HepG2 (cell line): ENCODE measurements around the gene TREX2. TPM values are rescaled to one million over a fixed set of nuclear protein-coding genes. Genes with fewer than 3 reads are reported as not detected.

Experiments used
- ATAC-seq: fragments of 200-7000 bp; cut with Tn5 transposase; 3 replicates; pipeline ENCODE4 v1.9.1; 2020; ENCODE audit warnings: mild to moderate bottlenecking, moderate library complexity
- BruUV-seq: library from RNA; stranded (reverse); fragments of 400-500 nt; replicated peaks from 2 replicates; lab custom pipeline; 2021; lab: Mats Ljungman, UMichigan
- CTCF ChIA-PET: fragments of 300-600 bp; formaldehyde crosslinking; extraction: SDS; loops from one replicate; lab custom pipeline; 2021; ENCODE audit warnings: low total read pairs, inconsistent platforms, low intra/inter-chr PET ratio; lab: Yijun Ruan, JAX
- POLR2A ChIA-PET: fragments of 350-600 bp; sonication (Branson Sonifier 250); formaldehyde crosslinking; loops from one replicate; lab custom pipeline; 2020; ENCODE audit warnings: antibody characterized with exemption, inconsistent platforms; lab: Yijun Ruan, JAX
- DNase-seq: peaks from one replicate; pipeline ENCODE4 v3.0.0-alpha.2; 2015; ENCODE audit warnings: low spot score
- FAIRE-seq: peaks from 3 replicates; lab custom pipeline; 2011; peaks lifted over from hg19 to GRCh38; lab: Jason Lieb, UNC
- H2AFZ ChIP-seq: one replicate; pipeline ENCODE4 v1.6.1; 2011; ENCODE audit warnings: low read length, inconsistent platforms
- H3K27ac ChIP-seq: fragments of 300-600 bp; 3 replicates; pipeline ENCODE4 v1.8.0; 2011; ENCODE audit warnings: mixed run types, mild to moderate bottlenecking, mixed read lengths, low read length, inconsistent platforms; ENCODE audit not compliant: insufficient read depth; ENCODE audit errors: extremely low read length
- H3K27me3 ChIP-seq, 2 experiments: fragments of 200-600 bp in 1 of 2; 2 replicates in 1 of 2; 3 replicates in 1 of 2; pipeline versions ENCODE4 v1.6.0 to v1.8.0; 2011; ENCODE audit warnings: low read length in 2 of 2, mild to moderate bottlenecking in 2 of 2, moderate library complexity in 2 of 2, inconsistent platforms in 1 of 2; ENCODE audit not compliant: insufficient read depth in 2 of 2, control insufficient read depth in 1 of 2
- H3K36me3 ChIP-seq, 2 experiments: fragments of 200-600 bp in 1 of 2; replicated peaks in 1 of 2; 2 replicates in 1 of 2; 3 replicates in 1 of 2; pipeline versions ENCODE4 v1.5.1 to v1.8.0; 2011; ENCODE audit warnings: low read length in 2 of 2, inconsistent platforms in 1 of 2; ENCODE audit not compliant: insufficient read depth in 2 of 2, control insufficient read depth in 1 of 2
- H3K4me1 ChIP-seq: 2 replicates; pipeline ENCODE4 v1.5.1; 2012; ENCODE audit warnings: low read length, inconsistent platforms; ENCODE audit not compliant: insufficient read depth
- H3K4me2 ChIP-seq: 2 replicates; pipeline ENCODE4 v1.6.0; 2011; ENCODE audit warnings: low read depth, low read length, inconsistent platforms
- H3K4me3 ChIP-seq, 3 experiments: fragments of 200-600 bp in 1 of 3; sonication (generic), shearing (Covaris generic) in 1 of 3; replicated peaks in 1 of 3; 2 replicates each; pipeline ENCODE4 v1.5.1; 2011 to 2016; ENCODE audit warnings: low read length in 3 of 3, inconsistent platforms in 2 of 3, low read depth in 2 of 3, mild to moderate bottlenecking in 2 of 3, control low read depth in 1 of 3, mixed read lengths in 1 of 3; ENCODE audit not compliant: insufficient read depth in 1 of 3
- H3K79me2 ChIP-seq: one replicate; pipeline ENCODE4 v1.6.1; 2011; ENCODE audit warnings: low read length, inconsistent platforms; ENCODE audit not compliant: insufficient read depth
- H3K9ac ChIP-seq: 2 replicates; pipeline ENCODE4 v1.6.0; 2011; ENCODE audit warnings: mild to moderate bottlenecking, low read depth, low read length, inconsistent platforms; ENCODE audit not compliant: insufficient read depth
- H3K9me3 ChIP-seq: 2 replicates; pipeline ENCODE4 v1.5.1; 2012; ENCODE audit warnings: mild to moderate bottlenecking, low read length
- H4K20me1 ChIP-seq: 2 replicates; pipeline ENCODE4 v1.6.0; 2011; ENCODE audit warnings: inconsistent platforms, mild to moderate bottlenecking, low read length, moderate library complexity; ENCODE audit not compliant: insufficient read depth
- GPN1 ChIP-seq: sonication (generic); formaldehyde crosslinking; IDR thresholded peaks from 2 replicates; pipeline ENCODE4 v1.5.1; 2020; ENCODE audit warnings: missing genetic modification reagents, borderline replicate concordance
- ZNF761 ChIP-seq: sonication (generic); formaldehyde crosslinking; conservative IDR thresholded peaks from 2 replicates; pipeline ENCODE4 v1.4.0; 2020; ENCODE audit warnings: mild to moderate bottlenecking, missing genetic modification reagents
- WGBS: methylation state at CpG from one replicate; pipeline ENCODE4 v1.1.6; 2017; ENCODE audit warnings: low lambda C conversion rate; 5-methylcytosine and 5-hydroxymethylcytosine counted together
- in situ Hi-C: cut with HindIII; loops from 2 replicates; pipeline ENCODE4 v1.10.0; 2017; ENCODE audit warnings: low pct_unique_long_range_greater_than_20kb; ENCODE audit not compliant: extremely low pct_ligation_motif_present
- intact Hi-C: fragments of 100-400 bp; cut with micrococcal nuclease; formaldehyde crosslinking; loops from one replicate; pipeline ENCODE4 v1.10.0; 2022; ENCODE audit not compliant: unreplicated experiment
- polyA plus RNA-seq, 8 experiments: library from polyadenylated mRNA; depleted of rRNA in 3 of 8; stranded (reverse) in 7 of 8; unstranded in 1 of 8; fragments of >200 nt; fragmentation: Illumina TruSeq in 4 of 8; extraction: Trizol in 4 of 8; gene quantifications; 2 replicates each; pipeline versions ENCODE4 v1.2.1 to v1.2.3, GENCODE V29; 2011 to 2016; ENCODE audit warnings: low read depth in 4 of 8, missing spikeins in 1 of 8, mixed read lengths in 1 of 8; ENCODE audit not compliant: insufficient read depth in 1 of 8
- total RNA-seq, 5 experiments: library from RNA; depleted of rRNA; stranded (reverse); fragments of >200 nt; fragmentation: Illumina TruSeq; extraction: Trizol; gene quantifications; 2 replicates each; pipeline ENCODE4 v1.2.3, GENCODE V29; 2016; ENCODE audit warnings: low read depth in 1 of 5
- TF ChIP-seq, protein P1 (sequence below): sonication (generic); formaldehyde crosslinking; conservative IDR thresholded peaks from 2 replicates; pipeline ENCODE4 v1.8.1; 2023; ENCODE audit warnings: missing genetic modification reagents
- TF ChIP-seq, protein P2 (sequence below): sonication (generic); formaldehyde crosslinking; IDR thresholded peaks from 2 replicates; pipeline ENCODE4 v1.4.0; 2020; ENCODE audit warnings: missing genetic modification reagents, borderline replicate concordance
- TF ChIP-seq, protein P3 (sequence below): IDR thresholded peaks from 2 replicates; pipeline ENCODE4 v1.6.1; 2012; ENCODE audit warnings: inconsistent platforms
- TF ChIP-seq, protein P4 (sequence below): sonication (generic); formaldehyde crosslinking; IDR thresholded peaks from 2 replicates; pipeline ENCODE4 v1.5.1; 2020; ENCODE audit warnings: mild to moderate bottlenecking, missing genetic modification reagents, moderate library complexity

The TREX2 gene
- total and polyA plus RNA-seq, 2 of the 13 experiments (the other 11 are each of a cell fraction or from before 2014, with no cell fraction given): 0.13 to 0.18 TPM

GRCh38 chrX:153408871-153409351 lies 36.9 kb downstream of the TREX2 start (continued):
- TF ChIP-seq GPN1: no peak
- TF ChIP-seq, protein P1, sequence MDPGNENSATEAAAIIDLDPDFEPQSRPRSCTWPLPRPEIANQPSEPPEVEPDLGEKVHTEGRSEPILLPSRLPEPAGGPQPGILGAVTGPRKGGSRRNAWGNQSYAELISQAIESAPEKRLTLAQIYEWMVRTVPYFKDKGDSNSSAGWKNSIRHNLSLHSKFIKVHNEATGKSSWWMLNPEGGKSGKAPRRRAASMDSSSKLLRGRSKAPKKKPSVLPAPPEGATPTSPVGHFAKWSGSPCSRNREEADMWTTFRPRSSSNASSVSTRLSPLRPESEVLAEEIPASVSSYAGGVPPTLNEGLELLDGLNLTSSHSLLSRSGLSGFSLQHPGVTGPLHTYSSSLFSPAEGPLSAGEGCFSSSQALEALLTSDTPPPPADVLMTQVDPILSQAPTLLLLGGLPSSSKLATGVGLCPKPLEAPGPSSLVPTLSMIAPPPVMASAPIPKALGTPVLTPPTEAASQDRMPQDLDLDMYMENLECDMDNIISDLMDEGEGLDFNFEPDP (CRISPR knock-in tag): no peak
- TF ChIP-seq, all 625 proteins: peak for 0

GRCh38 chrX:153408221-153408721 lies 37.6 kb downstream of the TREX2 start:
- 15% methylated on average over 4 of the region's 10 CpGs for WGBS
- H4K20me1 ChIP-seq: no peaks in the 10 kb centered on the region
- H3K79me2 ChIP-seq: no peaks in the 10 kb centered on the region
- H3K27me3 ChIP-seq: no peaks in the 10 kb centered on the region
- no peak overlapping the region for H2AFZ ChIP-seq
- H3K9ac ChIP-seq: peak overlapping the region; percentile 34; the same call in 1 of the 2 replicates
- peaks cover 48% of the 10 kb centered on the region for H3K4me1 ChIP-seq
- in situ Hi-C loops: no loop called here
- no peak for FAIRE-seq
- ChIA-PET CTCF (no interaction called here), POLR2A (no interaction called here)
- H3K27ac ChIP-seq: no peak overlapping the region
- no peaks in the 10 kb centered on the region for H3K36me3 ChIP-seq
- TF ChIP-seq, protein P2, sequence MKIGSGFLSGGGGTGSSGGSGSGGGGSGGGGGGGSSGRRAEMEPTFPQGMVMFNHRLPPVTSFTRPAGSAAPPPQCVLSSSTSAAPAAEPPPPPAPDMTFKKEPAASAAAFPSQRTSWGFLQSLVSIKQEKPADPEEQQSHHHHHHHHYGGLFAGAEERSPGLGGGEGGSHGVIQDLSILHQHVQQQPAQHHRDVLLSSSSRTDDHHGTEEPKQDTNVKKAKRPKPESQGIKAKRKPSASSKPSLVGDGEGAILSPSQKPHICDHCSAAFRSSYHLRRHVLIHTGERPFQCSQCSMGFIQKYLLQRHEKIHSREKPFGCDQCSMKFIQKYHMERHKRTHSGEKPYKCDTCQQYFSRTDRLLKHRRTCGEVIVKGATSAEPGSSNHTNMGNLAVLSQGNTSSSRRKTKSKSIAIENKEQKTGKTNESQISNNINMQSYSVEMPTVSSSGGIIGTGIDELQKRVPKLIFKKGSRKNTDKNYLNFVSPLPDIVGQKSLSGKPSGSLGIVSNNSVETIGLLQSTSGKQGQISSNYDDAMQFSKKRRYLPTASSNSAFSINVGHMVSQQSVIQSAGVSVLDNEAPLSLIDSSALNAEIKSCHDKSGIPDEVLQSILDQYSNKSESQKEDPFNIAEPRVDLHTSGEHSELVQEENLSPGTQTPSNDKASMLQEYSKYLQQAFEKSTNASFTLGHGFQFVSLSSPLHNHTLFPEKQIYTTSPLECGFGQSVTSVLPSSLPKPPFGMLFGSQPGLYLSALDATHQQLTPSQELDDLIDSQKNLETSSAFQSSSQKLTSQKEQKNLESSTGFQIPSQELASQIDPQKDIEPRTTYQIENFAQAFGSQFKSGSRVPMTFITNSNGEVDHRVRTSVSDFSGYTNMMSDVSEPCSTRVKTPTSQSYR: peak; percentile 59; the same call in 1 of the 2 replicates
- TF ChIP-seq, protein P3, sequence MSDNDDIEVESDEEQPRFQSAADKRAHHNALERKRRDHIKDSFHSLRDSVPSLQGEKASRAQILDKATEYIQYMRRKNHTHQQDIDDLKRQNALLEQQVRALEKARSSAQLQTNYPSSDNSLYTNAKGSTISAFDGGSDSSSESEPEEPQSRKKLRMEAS: peak; percentile 38; the same call in 1 of the 2 replicates
- TF ChIP-seq, protein P4, sequence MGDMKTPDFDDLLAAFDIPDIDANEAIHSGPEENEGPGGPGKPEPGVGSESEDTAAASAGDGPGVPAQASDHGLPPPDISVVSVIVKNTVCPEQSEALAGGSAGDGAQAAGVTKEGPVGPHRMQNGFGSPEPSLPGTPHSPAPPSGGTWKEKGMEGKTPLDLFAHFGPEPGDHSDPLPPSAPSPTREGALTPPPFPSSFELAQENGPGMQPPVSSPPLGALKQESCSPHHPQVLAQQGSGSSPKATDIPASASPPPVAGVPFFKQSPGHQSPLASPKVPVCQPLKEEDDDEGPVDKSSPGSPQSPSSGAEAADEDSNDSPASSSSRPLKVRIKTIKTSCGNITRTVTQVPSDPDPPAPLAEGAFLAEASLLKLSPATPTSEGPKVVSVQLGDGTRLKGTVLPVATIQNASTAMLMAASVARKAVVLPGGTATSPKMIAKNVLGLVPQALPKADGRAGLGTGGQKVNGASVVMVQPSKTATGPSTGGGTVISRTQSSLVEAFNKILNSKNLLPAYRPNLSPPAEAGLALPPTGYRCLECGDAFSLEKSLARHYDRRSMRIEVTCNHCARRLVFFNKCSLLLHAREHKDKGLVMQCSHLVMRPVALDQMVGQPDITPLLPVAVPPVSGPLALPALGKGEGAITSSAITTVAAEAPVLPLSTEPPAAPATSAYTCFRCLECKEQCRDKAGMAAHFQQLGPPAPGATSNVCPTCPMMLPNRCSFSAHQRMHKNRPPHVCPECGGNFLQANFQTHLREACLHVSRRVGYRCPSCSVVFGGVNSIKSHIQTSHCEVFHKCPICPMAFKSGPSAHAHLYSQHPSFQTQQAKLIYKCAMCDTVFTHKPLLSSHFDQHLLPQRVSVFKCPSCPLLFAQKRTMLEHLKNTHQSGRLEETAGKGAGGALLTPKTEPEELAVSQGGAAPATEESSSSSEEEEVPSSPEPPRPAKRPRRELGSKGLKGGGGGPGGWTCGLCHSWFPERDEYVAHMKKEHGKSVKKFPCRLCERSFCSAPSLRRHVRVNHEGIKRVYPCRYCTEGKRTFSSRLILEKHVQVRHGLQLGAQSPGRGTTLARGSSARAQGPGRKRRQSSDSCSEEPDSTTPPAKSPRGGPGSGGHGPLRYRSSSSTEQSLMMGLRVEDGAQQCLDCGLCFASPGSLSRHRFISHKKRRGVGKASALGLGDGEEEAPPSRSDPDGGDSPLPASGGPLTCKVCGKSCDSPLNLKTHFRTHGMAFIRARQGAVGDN: peak; percentile 62
- no peak for TF ChIP-seq ZNF761 (CRISPR knock-in tag)
- ATAC-seq: no peak
- H3K9me3 ChIP-seq: no peaks in the 10 kb centered on the region
- peak overlapping the region; percentile 24; the same call in 1 of the 2 replicates for H3K4me2 ChIP-seq
- DNase-seq: no peak
- BruUV-seq: no TSS peak
- no peak overlapping the region for H3K4me3 ChIP-seq
- intact Hi-C loops: no loop called here
